ENCODE measurements around the gene CENPP.
A peak's percentile ranks its signal among the peaks of the same experiment; 100 is the strongest.

The CENPP gene

DNA sequence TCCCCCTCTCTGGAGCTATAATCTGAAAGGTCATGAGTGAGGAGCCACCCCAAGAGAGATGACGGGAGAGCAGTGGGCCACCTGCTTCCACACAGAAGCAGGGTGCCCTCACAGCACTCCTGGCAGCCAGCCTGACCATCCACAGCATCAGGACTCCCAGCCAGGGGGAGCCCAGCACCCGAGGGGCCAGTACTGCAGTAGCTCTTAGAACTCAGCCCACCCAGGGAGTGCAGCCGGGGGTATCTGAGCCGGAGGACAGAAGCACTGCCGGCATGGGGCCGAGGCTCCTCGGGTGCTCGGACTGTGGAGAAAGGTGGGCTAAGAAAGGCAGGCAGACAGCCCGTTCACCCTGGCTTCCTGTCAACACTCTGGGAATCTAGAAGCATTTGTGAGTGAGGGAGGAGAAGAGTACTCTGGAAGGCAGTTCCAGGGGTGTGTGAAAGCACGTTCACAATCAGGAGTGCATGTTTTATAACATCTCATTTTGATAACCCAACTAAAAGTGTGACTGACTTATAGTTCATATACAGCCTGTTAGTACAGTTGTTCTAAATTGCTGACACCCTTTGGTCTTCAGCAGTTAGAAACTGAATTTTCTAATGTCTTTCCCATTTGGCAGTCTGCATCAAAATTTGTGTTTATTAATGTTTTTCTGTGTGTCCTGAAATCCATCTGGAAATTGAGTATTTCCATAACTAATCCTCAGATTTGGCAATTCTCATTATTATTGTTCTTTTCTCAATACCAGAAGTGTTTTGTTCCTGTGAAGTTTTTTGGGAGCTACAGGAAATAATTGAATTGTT is 182.5 kb downstream of the CENPP start:
- DNase-seq (ENCODE audit: low spot score): no peak

- DNase-seq (ENCODE audit: low spot score): no peak
These were observed 183.3 kb downstream of the CENPP start for GRCh38 chr9:92509050-92509449.

- DNase-seq (ENCODE audit: low spot score): no peak
These were observed 185.0 kb downstream of the CENPP start for GRCh38 chr9:92510747-92511146.

DNA sequence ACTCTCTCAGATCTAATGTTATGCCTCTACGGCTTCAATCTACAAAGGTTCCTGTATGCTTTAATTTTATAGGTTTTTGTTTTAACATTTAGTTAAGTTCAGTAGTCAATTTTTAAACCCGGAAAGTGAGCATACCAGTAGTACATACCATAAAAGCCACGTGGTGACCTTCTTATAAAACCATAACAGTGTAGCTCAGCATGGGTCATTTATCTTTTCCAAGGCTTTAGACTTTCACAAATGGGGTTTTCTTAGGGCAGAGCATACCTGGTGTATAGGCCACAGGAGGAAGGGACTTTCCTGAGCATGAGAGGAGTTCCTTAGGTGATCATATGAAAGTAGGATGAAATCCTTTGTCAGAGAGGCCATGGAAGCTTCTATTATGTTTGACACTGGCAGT is 186.9 kb downstream of the CENPP start:
- DNase-seq (ENCODE audit: low spot score): no peak

- no peak for DNase-seq (ENCODE audit: low spot score)
These were observed 187.6 kb downstream of the CENPP start for GRCh38 chr9:92513349-92513748.

GRCh38 chr9:92514635-92515034 is 188.9 kb downstream of the CENPP start:
- no peak for DNase-seq (ENCODE audit: low spot score)

GRCh38 chr9:92516521-92516920 is 190.8 kb downstream of the CENPP start:
- DNase-seq (ENCODE audit: low spot score): no peak

DNA sequence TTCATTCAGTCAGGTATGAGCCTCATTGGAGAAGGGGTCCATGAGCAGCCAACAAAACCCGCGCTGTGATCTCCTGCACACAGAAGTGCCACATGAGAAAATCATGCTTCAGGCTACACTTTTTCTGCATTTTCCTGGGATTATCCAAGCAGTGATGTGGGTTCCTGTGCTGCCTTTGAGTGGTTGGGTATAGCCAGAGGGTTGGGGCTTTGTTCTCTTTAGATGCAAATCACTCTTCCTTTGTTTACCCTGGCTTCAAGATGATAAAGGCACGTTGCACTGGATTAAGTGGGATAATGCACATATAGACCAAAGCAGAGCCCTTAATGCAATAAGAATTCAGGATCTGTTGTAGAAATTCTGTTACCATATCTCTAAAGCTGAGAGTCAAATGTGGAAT is 191.3 kb downstream of the CENPP start:
- no peak for DNase-seq (ENCODE audit: low spot score)

GRCh38 chr9:92518199-92518598 is 192.4 kb downstream of the CENPP start:
- no peak for DNase-seq (ENCODE audit: low spot score)

GRCh38 chr9:92520837-92521236 is 195.1 kb downstream of the CENPP start:
- no peak for DNase-seq (ENCODE audit: low spot score)

GRCh38 chr9:92522983-92523970 is 197.5 kb downstream of the CENPP start:
- no peak for DNase-seq (ENCODE audit: low spot score)

GRCh38 chr9:92524881-92525280 is 199.1 kb downstream of the CENPP start:
- no peak for DNase-seq (ENCODE audit: low spot score)

- DNase-seq (ENCODE audit: low spot score): no peak
These were observed 199.6 kb downstream of the CENPP start for GRCh38 chr9:92525306-92525705.

- DNase-seq (ENCODE audit: low spot score): no peak
These were observed 201.6 kb downstream of the CENPP start for GRCh38 chr9:92527291-92527828.

DNA sequence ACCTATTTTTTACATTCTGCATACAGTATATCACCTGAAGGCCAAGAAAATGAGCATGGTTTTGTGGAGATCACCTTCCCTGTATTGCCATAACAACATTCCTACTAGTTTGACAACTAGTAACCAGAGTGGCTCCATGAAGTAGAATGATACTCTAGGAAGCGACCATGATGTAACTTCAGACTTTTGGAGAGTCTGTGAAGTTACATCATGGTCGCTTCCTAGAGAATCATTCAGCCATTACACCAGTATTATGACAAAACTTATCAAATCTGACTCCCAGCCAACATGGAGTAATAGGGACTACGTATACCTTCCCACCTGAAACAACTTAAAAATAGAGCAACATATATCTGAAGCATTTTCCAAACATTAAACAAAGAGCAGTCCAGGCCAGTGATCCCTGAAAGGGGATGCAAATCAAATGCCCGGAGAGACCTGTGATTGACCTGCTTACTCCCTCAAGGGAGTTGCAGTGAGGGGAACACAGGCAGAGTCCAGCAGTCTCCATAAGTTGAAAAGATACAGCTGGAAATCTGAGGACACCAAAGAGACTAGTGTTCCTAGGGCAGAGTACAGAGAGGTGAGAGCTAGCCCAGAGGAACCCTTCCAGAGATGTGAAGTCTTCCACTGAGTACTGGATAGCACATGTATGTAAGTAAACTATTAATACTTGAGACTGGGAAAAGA is 202.2 kb downstream of the CENPP start:
- no peak for DNase-seq (ENCODE audit: low spot score)

GRCh38 chr9:92528522-92528849 is 202.7 kb downstream of the CENPP start:
- DNase-seq (ENCODE audit: low spot score): no peak

DNA sequence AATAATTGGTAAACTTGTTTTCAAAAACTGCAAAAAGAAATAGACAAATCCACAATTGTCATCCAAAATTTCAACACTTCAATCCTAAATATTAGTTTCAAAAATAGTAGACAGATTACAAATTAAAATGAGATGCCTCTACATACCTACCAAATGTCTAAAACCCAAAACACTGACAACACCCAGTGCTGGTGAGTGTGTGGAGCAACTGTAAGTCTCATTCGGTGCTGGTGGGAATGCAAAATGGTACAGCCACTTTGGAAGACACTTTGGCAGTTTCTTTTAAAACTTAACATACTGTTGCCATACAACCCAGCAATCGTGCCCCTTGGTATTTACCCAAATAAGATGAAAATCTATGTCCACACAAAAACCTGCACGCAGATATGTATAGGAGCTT is 203.4 kb downstream of the CENPP start:
- no peak for DNase-seq (ENCODE audit: low spot score)

DNA sequence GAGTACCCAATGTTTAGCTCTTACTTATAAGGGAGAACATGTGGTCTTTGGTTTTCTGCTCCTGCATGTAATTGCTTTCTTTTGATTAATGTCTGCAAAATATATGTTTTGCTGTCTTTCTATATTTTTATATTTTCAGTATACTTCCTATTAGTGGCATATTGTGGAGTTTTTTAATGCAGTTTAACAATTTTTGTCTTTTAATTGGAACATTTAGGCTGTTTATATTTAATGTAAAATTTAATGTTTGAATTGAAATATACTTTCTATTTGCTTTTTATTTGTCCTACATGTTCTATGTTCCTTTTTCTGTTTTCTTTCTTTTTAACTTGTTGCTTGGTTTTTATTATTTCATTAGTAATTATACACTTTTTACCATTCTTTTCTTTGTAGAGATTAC is 205.1 kb downstream of the CENPP start:
- no peak for DNase-seq (ENCODE audit: low spot score)

- no peak for DNase-seq (ENCODE audit: low spot score)
These were observed 208.5 kb downstream of the CENPP start for GRCh38 chr9:92534204-92534603.

GRCh38 chr9:92534674-92535073 is 208.9 kb downstream of the CENPP start:
- DNase-seq (ENCODE audit: low spot score): peak; percentile 14

DNA sequence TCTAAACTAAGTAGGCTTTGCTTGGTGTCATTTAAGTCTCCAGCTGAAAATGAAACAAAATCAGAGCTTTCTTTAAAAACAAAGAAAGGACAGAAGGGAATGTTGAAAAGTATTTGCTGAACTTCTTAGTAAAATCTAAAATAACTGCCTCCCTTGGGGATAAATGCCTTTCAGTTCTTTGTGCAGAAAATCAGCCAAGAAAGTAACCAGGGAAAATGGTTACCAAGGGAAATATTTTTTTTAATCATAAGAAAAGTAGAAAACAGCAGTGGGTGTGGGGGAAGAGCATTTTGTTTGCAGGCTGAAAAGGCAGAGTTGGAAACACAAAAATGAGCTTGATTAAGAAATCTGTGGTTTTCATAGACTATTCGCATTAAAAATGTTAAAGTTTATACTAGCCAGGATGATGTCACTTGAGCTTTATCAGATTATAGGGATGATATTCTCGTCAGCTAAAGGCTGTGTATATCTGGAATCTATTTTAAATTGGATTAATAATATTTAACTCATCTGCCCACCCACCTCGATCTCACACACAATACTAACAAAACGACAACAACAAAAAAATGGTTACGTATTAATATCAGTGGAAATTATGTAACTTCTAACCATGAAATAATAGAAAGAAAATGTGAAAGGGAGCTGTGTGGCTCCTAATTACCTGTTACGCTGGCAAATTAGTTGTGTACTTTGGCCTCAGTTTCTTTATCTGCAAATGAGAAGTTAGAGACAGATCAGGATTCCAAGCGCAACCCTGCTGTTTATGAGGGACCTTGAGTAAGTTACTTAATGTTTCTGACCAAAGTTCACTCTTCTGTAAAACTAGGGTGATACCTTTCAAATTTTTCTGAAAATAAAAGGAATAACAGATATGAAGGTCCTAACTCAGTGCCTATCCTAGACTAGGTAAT is 210.4 kb downstream of the CENPP start, which contains the start of gene ECM2:
ECM2 (minus strand) TSS at position 51 of the 911 bp plus-strand sequence. CDS start 13,124 bp downstream, outside the sequence.
- DNase-seq (ENCODE audit: low spot score): peak; percentile 9

All from pons (tissue), 1 donor.